Neural cell (in vitro differentiated cells): ENCODE data around the gene CCP110. TPM values are rescaled to one million over a fixed set of nuclear protein-coding genes. Genes with fewer than 3 reads are reported as not detected.

Experiments
- H2AFZ ChIP-seq: fragments of 200-600, 300-800 bp; sonication (generic), shearing (Covaris generic); 2 replicates; pipeline ENCODE4 v1.6.0; 2014; ENCODE audit warnings: low read depth, mild to moderate bottlenecking, antibody characterized with exemption, low read length, moderate library complexity
- H3F3A ChIP-seq: fragments of 200-600 bp; shearing (Covaris generic); 2 replicates; pipeline ENCODE4 v1.6.1; 2016; ENCODE audit warnings: mild to moderate bottlenecking, moderate library complexity, mixed read lengths, antibody characterized with exemption, low read length; ENCODE audit not compliant: insufficient read depth, poor library complexity, severe bottlenecking
- H3K27ac ChIP-seq: fragments of 200-600, 300-800 bp; sonication (generic), shearing (Covaris generic); 2 replicates; pipeline ENCODE4 v1.5.1; 2014; ENCODE audit warnings: mild to moderate bottlenecking, low read length, moderate library complexity
- H3K27me3 ChIP-seq: fragments of 300-800, 200-600 bp; sonication (generic), shearing (Covaris generic); 2 replicates; pipeline ENCODE4 v1.6.0; 2014; ENCODE audit warnings: mild to moderate bottlenecking, low read depth, low read length, moderate library complexity; ENCODE audit not compliant: insufficient read depth
- H3K36me3 ChIP-seq: fragments of 300-800, 200-600 bp; sonication (generic), shearing (Covaris generic); 2 replicates; pipeline ENCODE4 v1.5.1; 2014; ENCODE audit warnings: mild to moderate bottlenecking, antibody characterized with exemption, low read length, moderate library complexity; ENCODE audit not compliant: insufficient read depth
- H3K4me2 ChIP-seq: fragments of 300-800, 200-600 bp; sonication (generic), shearing (Covaris generic); 2 replicates; pipeline ENCODE4 v1.6.0; 2014; ENCODE audit warnings: mild to moderate bottlenecking, low read length
- H3K4me3 ChIP-seq: fragments of 300-800, 200-600 bp; sonication (generic), shearing (Covaris generic); 2 replicates; pipeline ENCODE4 v1.5.1; 2014; ENCODE audit warnings: mild to moderate bottlenecking, low read length, moderate library complexity
- H3K79me2 ChIP-seq: fragments of 200-600 bp; shearing (Covaris generic); replicated peaks from 2 replicates; pipeline ENCODE4 v1.6.0; 2014; ENCODE audit warnings: mild to moderate bottlenecking, low read length, moderate library complexity; ENCODE audit not compliant: insufficient read depth
- H3K9ac ChIP-seq: fragments of 300-800, 200-600 bp; sonication (generic), shearing (Covaris generic); 2 replicates; pipeline ENCODE4 v1.6.1; 2016; ENCODE audit warnings: mild to moderate bottlenecking, low read length, mixed read lengths
- H3K9me2 ChIP-seq: fragments of 200-600 bp; shearing (Covaris generic); 2 replicates; pipeline ENCODE4 v1.6.1; 2016; ENCODE audit warnings: mild to moderate bottlenecking, low read length, mixed read lengths; ENCODE audit not compliant: insufficient read depth
- H3K9me3 ChIP-seq: fragments of 200-600, 300-800 bp; sonication (generic), shearing (Covaris generic); 2 replicates; pipeline ENCODE4 v1.6.1; 2016; ENCODE audit warnings: mild to moderate bottlenecking, mixed run types, low read length, moderate library complexity, mixed read lengths
- H4K20me1 ChIP-seq: fragments of 200-600 bp; shearing (Covaris generic); 2 replicates; pipeline ENCODE4 v1.6.1; 2016; ENCODE audit warnings: mild to moderate bottlenecking, mixed run types; ENCODE audit not compliant: insufficient read depth
- CTCF ChIP-seq: fragments of 450-650 bp; IDR thresholded peaks from 2 replicates; pipeline ENCODE4 v1.5.1; 2014; ENCODE audit warnings: antibody characterized with exemption, mild to moderate bottlenecking, moderate library complexity; ENCODE audit not compliant: poor library complexity, severe bottlenecking
- EP300 ChIP-seq: fragments of 450-650 bp; conservative IDR thresholded peaks from 2 replicates; pipeline ENCODE4 v1.6.1; 2014; ENCODE audit warnings: antibody characterized with exemption, mild to moderate bottlenecking, moderate library complexity; ENCODE audit not compliant: poor library complexity, severe bottlenecking
- EZH2 ChIP-seq: fragments of 200-600, 300-800 bp; shearing (Covaris generic), sonication (generic); IDR thresholded peaks from 2 replicates; pipeline ENCODE4 v1.6.1; 2014; ENCODE audit warnings: antibody characterized with exemption, low read length, borderline replicate concordance, mild to moderate bottlenecking; ENCODE audit not compliant: insufficient read depth, poor library complexity, severe bottlenecking
- MXI1 ChIP-seq: fragments of 450-650 bp; conservative IDR thresholded peaks from 2 replicates; pipeline ENCODE4 v1.6.1; 2014; ENCODE audit warnings: antibody characterized with exemption, mild to moderate bottlenecking; ENCODE audit not compliant: poor library complexity, severe bottlenecking
- POLR2AphosphoS5 ChIP-seq: IDR thresholded peaks from 2 replicates; pipeline ENCODE4 v1.6.1; 2012
- RAD21 ChIP-seq: fragments of 450-650 bp; conservative IDR thresholded peaks from 2 replicates; pipeline ENCODE4 v1.6.1; 2014; ENCODE audit warnings: antibody characterized with exemption, mild to moderate bottlenecking, moderate library complexity
- REST ChIP-seq: IDR thresholded peaks from 2 replicates; pipeline ENCODE4 v1.6.1; 2012; ENCODE audit warnings: borderline replicate concordance
- SMC3 ChIP-seq: fragments of 450-650 bp; conservative IDR thresholded peaks from 2 replicates; pipeline ENCODE4 v1.6.1; 2014; ENCODE audit warnings: antibody characterized with exemption, mild to moderate bottlenecking, moderate library complexity; ENCODE audit not compliant: poor library complexity
- TAF1 ChIP-seq: IDR thresholded peaks from 2 replicates; pipeline ENCODE4 v1.6.1; 2012; ENCODE audit warnings: low read depth
- polyA plus RNA-seq: library from polyadenylated mRNA; depleted of rRNA; stranded (reverse); fragments of >200 nt; gene quantifications from 2 replicates; pipeline ENCODE4 v1.2.3, GENCODE V29; 2014

CCP110 gene
- polyA plus RNA-seq, 1 donor from 2014 or later: 40.3 TPM

GRCh38 chr16:19595043-19595767 is 71.5 kb downstream of the CCP110 start:
- Histone ChIP-seq H4K20me1 (no peaks in the 10 kb centered on the region), H3K27ac (no peak overlapping the region), H3K79me2 (no peaks in the 10 kb centered on the region), H3K4me3 (no peak overlapping the region), H2AFZ (no peak overlapping the region), H3K4me2 (no peak overlapping the region), H3K27me3 (no peaks in the 10 kb centered on the region), H3K9me3 (no peaks in the 10 kb centered on the region), H3K36me3 (no peaks in the 10 kb centered on the region), H3K9ac (no peak overlapping the region), H3K9me2 (no peaks in the 10 kb centered on the region), H3F3A (no peaks in the 10 kb centered on the region)
- TF ChIP-seq RAD21: no peak
- no peak for TF ChIP-seq MXI1
- no peak for TF ChIP-seq POLR2AphosphoS5
- no peak for TF ChIP-seq EP300
- TF ChIP-seq CTCF: no peak
- TF ChIP-seq REST: no peak
- TF ChIP-seq TAF1: no peak

GRCh38 chr16:19598805-19599510 is 75.2 kb downstream of the CCP110 start:
- no peak overlapping the region for H3K4me3 ChIP-seq
- no peak overlapping the region for H3K4me2 ChIP-seq
- H3F3A ChIP-seq: no peaks in the 10 kb centered on the region
- no peak overlapping the region for H3K9ac ChIP-seq
- H3K9me3 ChIP-seq: no peaks in the 10 kb centered on the region
- no peaks in the 10 kb centered on the region for H3K9me2 ChIP-seq
- no peaks in the 10 kb centered on the region for H4K20me1 ChIP-seq
- H2AFZ ChIP-seq: no peak overlapping the region
- H3K36me3 ChIP-seq: peaks cover 3% of the 10 kb centered on the region
- H3K27me3 ChIP-seq: no peaks in the 10 kb centered on the region
- no peak overlapping the region for H3K27ac ChIP-seq
- no peaks in the 10 kb centered on the region for H3K79me2 ChIP-seq
- TF ChIP-seq MXI1: no peak
- TF ChIP-seq CTCF: no peak
- TF ChIP-seq POLR2AphosphoS5: no peak
- TF ChIP-seq EP300: no peak
- TF ChIP-seq EZH2: no peak
- no peak for TF ChIP-seq SMC3
- no peak for TF ChIP-seq TAF1
- TF ChIP-seq REST: no peak
- no peak for TF ChIP-seq RAD21
